Suprapubic skin (tissue), 4 donors: ENCODE results near the gene EYA2.

Source experiments
- EP300 ChIP-seq: sonication (generic); formaldehyde crosslinking; IDR thresholded peaks from one replicate; pipeline ENCODE4 v1.6.1; 2017; ENCODE audit warnings: antibody characterized with exemption
- POLR2AphosphoS5 ChIP-seq, 3 donors: sonication (generic); formaldehyde crosslinking; IDR thresholded peaks; one replicate each; pipeline ENCODE4 v1.6.1; 2017; ENCODE audit warnings: antibody characterized with exemption in 3 of 3
- TF ChIP-seq, protein P1 (sequence below), 2 donors: fragments of 200-600 bp in 1 of 2; fragments of 450-650 bp in 1 of 2; sonication (generic) in 1 of 2; IDR thresholded peaks; one replicate each; pipeline ENCODE4 v1.5.1; 2016 to 2019; ENCODE audit warnings: antibody characterized with exemption in 2 of 2, mild to moderate bottlenecking in 1 of 2, moderate library complexity in 1 of 2

DNA sequence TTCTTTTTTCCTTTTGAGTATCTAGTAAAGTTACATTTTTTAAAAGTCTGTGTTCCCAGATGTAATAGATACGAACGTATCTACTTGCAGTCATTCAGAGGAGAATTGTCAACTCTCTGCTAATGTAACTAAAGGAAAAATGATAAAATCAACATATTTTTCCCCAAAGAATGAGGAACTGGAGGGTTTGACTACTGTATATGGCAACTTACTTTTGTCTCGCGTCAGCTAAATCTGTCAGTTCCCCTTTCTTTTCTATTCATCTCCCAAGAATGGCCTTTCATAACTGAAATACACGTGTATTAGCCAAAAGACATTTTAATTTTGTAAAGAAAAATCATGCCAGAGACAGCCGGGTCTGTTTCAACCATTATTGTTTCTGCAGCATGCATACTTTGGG lies 5.4 kb downstream of the EYA2 start:
- TF ChIP-seq, protein P1, sequence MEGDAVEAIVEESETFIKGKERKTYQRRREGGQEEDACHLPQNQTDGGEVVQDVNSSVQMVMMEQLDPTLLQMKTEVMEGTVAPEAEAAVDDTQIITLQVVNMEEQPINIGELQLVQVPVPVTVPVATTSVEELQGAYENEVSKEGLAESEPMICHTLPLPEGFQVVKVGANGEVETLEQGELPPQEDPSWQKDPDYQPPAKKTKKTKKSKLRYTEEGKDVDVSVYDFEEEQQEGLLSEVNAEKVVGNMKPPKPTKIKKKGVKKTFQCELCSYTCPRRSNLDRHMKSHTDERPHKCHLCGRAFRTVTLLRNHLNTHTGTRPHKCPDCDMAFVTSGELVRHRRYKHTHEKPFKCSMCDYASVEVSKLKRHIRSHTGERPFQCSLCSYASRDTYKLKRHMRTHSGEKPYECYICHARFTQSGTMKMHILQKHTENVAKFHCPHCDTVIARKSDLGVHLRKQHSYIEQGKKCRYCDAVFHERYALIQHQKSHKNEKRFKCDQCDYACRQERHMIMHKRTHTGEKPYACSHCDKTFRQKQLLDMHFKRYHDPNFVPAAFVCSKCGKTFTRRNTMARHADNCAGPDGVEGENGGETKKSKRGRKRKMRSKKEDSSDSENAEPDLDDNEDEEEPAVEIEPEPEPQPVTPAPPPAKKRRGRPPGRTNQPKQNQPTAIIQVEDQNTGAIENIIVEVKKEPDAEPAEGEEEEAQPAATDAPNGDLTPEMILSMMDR (IDR thresholded peaks at IDR 0.05): no peak
- TF ChIP-seq EP300 (no peak), POLR2AphosphoS5 (IDR thresholded peaks at IDR 0.05) (no peak)
